Natural killer cell (primary cell): ENCODE data around the gene BCL6. TPM values are rescaled to one million over a fixed set of nuclear protein-coding genes. Genes with fewer than 3 reads are reported as not detected.

Experiments used
- ATAC-seq, 3 donors: fragments of 150-1000 bp in 2 of 3; fragments of 200-7000 bp in 1 of 3; cut with Tn5 transposase; 1 replicate in 1 of 3; 2 replicates in 2 of 3; pipeline ENCODE4 v1.10.0; 2021; ENCODE audit warnings: mild to moderate bottlenecking in 2 of 3, moderate library complexity in 2 of 3
- DNase-seq, 2 donors: peaks; one replicate each; pipeline versions ENCODE4 v3.0.0 to v3.0.0-alpha.2; 2013 to 2021; ENCODE audit warnings: mixed read lengths in 1 of 2
- H3K27ac ChIP-seq: one replicate; pipeline ENCODE4 v1.5.1; 2013; ENCODE audit warnings: mild to moderate bottlenecking, low read length
- H3K27me3 ChIP-seq: one replicate; pipeline ENCODE4 v1.6.1; 2013; ENCODE audit warnings: low read length; ENCODE audit not compliant: control insufficient read depth, insufficient read depth
- H3K36me3 ChIP-seq: one replicate; pipeline ENCODE4 v1.6.1; 2013; ENCODE audit warnings: low read length; ENCODE audit not compliant: control insufficient read depth, insufficient read depth
- H3K4me1 ChIP-seq: one replicate; pipeline ENCODE4 v1.6.1; 2013; ENCODE audit warnings: low read length; ENCODE audit not compliant: control insufficient read depth, insufficient read depth
- H3K4me3 ChIP-seq: one replicate; pipeline ENCODE4 v1.5.1; 2013; ENCODE audit warnings: low read length
- H3K9me3 ChIP-seq: one replicate; pipeline ENCODE4 v1.6.1; 2013; ENCODE audit warnings: low read length; ENCODE audit not compliant: control insufficient read depth, insufficient read depth
- H3K27ac Mint-ChIP-seq, 2 donors: one replicate each; pipeline ENCODE4 v1.8.0; 2022; ENCODE audit warnings: mild to moderate bottlenecking in 2 of 2, mixed read lengths in 2 of 2, moderate library complexity in 1 of 2
- H3K27me3 Mint-ChIP-seq, 2 donors: one replicate each; pipeline ENCODE4 v1.8.0; 2022; ENCODE audit warnings: low read depth in 2 of 2, mixed read lengths in 2 of 2
- H3K36me3 Mint-ChIP-seq: one replicate; pipeline ENCODE4 v1.8.0; 2022; ENCODE audit warnings: mixed read lengths
- H3K4me1 Mint-ChIP-seq, 2 donors: one replicate each; pipeline ENCODE4 v1.8.0; 2022; ENCODE audit warnings: mixed read lengths in 2 of 2
- H3K4me3 Mint-ChIP-seq: one replicate; pipeline ENCODE4 v1.8.0; 2022; ENCODE audit warnings: mild to moderate bottlenecking, moderate library complexity, mixed read lengths
- H3K9me3 Mint-ChIP-seq, 2 donors: one replicate each; pipeline ENCODE4 v1.8.0; 2022; ENCODE audit warnings: mixed read lengths in 2 of 2
- WGBS: methylation state at CpG from one replicate; pipeline ENCODE4 v1.1.7; 2013; ENCODE audit warnings: missing lambda C conversion rate; ENCODE audit not compliant: insufficient coverage; 5-methylcytosine and 5-hydroxymethylcytosine counted together
- intact Hi-C: fragments of 100-400 bp; cut with micrococcal nuclease; formaldehyde crosslinking; loops from one replicate; pipeline ENCODE4 v1.14.2; 2022
- total RNA-seq, 4 donors: library from RNA; stranded (reverse); fragments of 120-200 nt in 1 of 4; gene quantifications; one replicate each; pipeline versions ENCODE4 v1.2.3 to v1.2.4, GENCODE V29; 2013 to 2022
- TF ChIP-seq, protein P1 (sequence below): fragments of 200-600 bp; IDR thresholded peaks from one replicate; pipeline ENCODE4 v1.8.0; 2022; ENCODE audit warnings: antibody characterized with exemption

The BCL6 gene
- total RNA-seq, 3 donors from 2014 or later (not counting 1 experiment from before 2014, with no cell fraction given) = 41.0 to 59.0 (median 45.2) TPM

DNA sequence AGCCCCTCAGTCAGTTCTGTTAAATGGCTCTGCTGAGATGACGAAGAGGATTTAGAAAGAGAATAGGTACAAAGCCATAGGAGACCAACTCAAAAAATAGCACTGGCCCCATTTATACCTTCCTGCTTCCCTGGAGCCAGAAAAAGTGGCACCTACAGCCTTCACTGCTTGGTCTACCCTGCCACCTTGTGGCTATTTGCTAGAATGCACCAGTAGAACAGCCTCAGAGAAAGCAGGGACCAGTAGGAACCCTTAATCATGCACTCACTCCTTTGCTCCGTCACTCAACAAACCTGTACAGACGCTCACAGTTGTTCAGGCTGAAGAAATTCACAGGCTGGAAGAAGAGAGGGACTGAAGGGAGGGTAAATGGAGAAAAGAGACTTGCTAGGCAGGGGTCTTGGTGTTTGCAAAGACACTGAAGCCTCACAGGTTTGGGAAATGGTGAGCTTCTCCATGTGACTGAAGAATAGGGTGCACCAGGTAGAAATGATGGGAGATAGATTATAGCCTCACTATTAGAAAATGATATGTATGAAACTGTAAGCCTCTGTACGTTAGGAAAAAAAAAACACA lies 30.8 kb downstream of the BCL6 start:
- peaks cover 4 to 9% of the 10 kb centered on the region in 2 donors for H3K4me1 Mint-ChIP-seq
- intact Hi-C loops = loop anchor here (1.0 kb wide), 3 partner anchors 98 to 494 kb away; no protein-coding TSS in a partner anchor
- Histone ChIP-seq H3K27ac (no peak overlapping the region), H3K4me1 (no peaks in the 10 kb centered on the region), H3K27me3 (no peaks in the 10 kb centered on the region), H3K9me3 (no peaks in the 10 kb centered on the region), H3K4me3 (no peak overlapping the region), H3K36me3 (no peaks in the 10 kb centered on the region)
- TF ChIP-seq, protein P1, sequence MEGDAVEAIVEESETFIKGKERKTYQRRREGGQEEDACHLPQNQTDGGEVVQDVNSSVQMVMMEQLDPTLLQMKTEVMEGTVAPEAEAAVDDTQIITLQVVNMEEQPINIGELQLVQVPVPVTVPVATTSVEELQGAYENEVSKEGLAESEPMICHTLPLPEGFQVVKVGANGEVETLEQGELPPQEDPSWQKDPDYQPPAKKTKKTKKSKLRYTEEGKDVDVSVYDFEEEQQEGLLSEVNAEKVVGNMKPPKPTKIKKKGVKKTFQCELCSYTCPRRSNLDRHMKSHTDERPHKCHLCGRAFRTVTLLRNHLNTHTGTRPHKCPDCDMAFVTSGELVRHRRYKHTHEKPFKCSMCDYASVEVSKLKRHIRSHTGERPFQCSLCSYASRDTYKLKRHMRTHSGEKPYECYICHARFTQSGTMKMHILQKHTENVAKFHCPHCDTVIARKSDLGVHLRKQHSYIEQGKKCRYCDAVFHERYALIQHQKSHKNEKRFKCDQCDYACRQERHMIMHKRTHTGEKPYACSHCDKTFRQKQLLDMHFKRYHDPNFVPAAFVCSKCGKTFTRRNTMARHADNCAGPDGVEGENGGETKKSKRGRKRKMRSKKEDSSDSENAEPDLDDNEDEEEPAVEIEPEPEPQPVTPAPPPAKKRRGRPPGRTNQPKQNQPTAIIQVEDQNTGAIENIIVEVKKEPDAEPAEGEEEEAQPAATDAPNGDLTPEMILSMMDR = peak; percentile 95
- H3K36me3 Mint-ChIP-seq = no peaks in the 10 kb centered on the region
- H3K27me3 Mint-ChIP-seq = peaks cover 8 to 12% of the 10 kb centered on the region in 2 donors
- 22% methylated on average over 3 of the region's 4 CpGs for WGBS
- H3K27ac Mint-ChIP-seq = no peak overlapping the region
- ATAC-seq (peak; percentile 92 to 96 (median 93)), DNase-seq (peak; percentile 55 to 86)
- no peak overlapping the region for H3K4me3 Mint-ChIP-seq
- H3K9me3 Mint-ChIP-seq = no peaks in the 10 kb centered on the region

DNA sequence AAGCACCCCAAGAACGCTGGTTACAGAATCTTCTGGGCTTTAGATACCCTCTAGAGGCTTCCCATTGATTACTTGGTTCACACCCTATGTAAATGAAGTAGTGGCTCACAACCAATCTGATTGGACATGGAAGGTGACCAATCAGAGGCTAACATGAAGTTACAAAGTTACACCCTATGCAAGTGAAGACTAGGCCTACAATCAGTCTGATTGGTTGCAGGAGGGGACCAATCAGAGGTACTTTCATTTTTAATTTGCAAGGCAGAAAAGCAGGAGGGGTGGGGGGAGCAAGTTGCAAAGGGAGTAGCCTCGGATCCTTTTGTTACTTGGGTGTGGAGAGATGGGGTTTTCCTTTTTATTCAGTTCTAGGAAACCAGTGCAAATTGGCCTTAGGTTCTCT lies 31.8 kb downstream of the BCL6 start:
- Mint-ChIP-seq H3K4me1 (peaks cover 4 to 9% of the 10 kb centered on the region in 2 donors), H3K36me3 (no peaks in the 10 kb centered on the region), H3K27ac (no peak overlapping the region), H3K27me3 (peaks cover 8 to 12% of the 10 kb centered on the region in 2 donors), H3K9me3 (no peaks in the 10 kb centered on the region), H3K4me3 (no peak overlapping the region)
- intact Hi-C loops = no loop called here
- WGBS = 91% methylated on average over 2 of the region's 2 CpGs
- TF ChIP-seq, protein P1 = no peak
- Histone ChIP-seq H3K9me3 (no peaks in the 10 kb centered on the region), H3K4me1 (no peaks in the 10 kb centered on the region), H3K27ac (no peak overlapping the region), H3K4me3 (no peak overlapping the region), H3K36me3 (no peaks in the 10 kb centered on the region), H3K27me3 (no peaks in the 10 kb centered on the region)
- ATAC-seq (peak in 1 of 3 donors; percentile 59), DNase-seq (peak in 1 of 2 donors; percentile 61)

DNA sequence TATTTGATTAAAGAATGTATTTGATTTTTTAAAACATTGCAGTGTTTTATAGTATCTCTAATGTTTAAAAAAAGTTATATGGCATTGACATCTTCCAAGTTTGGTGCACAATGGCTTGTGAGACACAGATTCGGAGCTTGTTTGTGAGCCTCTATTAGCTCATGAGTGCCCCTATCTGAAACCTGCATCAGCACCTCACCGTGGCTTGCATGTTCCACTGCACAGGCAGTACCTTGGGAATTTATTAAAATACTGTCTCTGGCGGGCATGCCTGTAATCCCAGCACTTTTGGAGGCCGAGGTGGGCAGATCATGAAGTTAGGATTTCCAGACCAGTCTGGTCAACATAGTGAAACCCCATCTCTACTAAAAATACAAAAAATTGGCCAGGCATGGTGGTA lies 36.1 kb downstream of the BCL6 start:
- no peak overlapping the region for H3K4me3 Mint-ChIP-seq
- no peak overlapping the region for H3K27ac ChIP-seq
- intact Hi-C loops = no loop called here
- H3K9me3 ChIP-seq = no peaks in the 10 kb centered on the region
- H3K4me3 ChIP-seq = no peak overlapping the region
- H3K27me3 ChIP-seq = no peaks in the 10 kb centered on the region
- no peaks in the 10 kb centered on the region for H3K36me3 ChIP-seq
- DNase-seq = no peak
- H3K36me3 Mint-ChIP-seq = no peaks in the 10 kb centered on the region
- no peaks in the 10 kb centered on the region for H3K4me1 ChIP-seq
- H3K27me3 Mint-ChIP-seq = peaks cover 2 to 9% of the 10 kb centered on the region in 2 donors
- no peak overlapping the region for H3K27ac Mint-ChIP-seq
- 73% methylated on average over 4 of the region's 4 CpGs for WGBS
- H3K9me3 Mint-ChIP-seq = no peaks in the 10 kb centered on the region
- ATAC-seq = no peak
- TF ChIP-seq, protein P1 = no peak
- peaks cover 0 to 3% of the 10 kb centered on the region in 2 donors for H3K4me1 Mint-ChIP-seq

DNA sequence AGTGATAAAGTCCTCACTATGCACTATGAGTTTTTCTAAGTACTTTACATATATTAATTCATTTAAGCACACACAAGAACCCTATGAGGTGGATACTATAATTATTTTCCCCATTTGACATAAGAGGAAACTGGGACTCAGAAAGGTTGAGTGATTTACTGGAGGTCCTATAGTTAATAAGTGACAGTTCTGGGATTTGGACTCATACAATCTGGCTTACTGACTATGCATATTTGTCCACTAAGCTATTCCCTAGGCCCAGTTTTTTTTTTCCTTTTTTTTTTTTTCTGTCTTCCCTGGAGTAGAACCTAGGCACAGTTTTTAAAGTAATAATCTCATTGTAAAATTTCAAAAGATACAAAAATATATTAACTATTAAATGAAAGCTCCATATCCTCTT lies 36.6 kb downstream of the BCL6 start:
- H3K9me3 ChIP-seq = no peaks in the 10 kb centered on the region
- DNase-seq = no peak

More for the DNA sequence above, 36.6 kb downstream of the BCL6 start:
- Mint-ChIP-seq H3K27me3 (peaks cover 2 to 9% of the 10 kb centered on the region in 2 donors), H3K9me3 (no peaks in the 10 kb centered on the region), H3K4me1 (no peaks in the 10 kb centered on the region), H3K36me3 (no peaks in the 10 kb centered on the region), H3K27ac (no peak overlapping the region), H3K4me3 (no peak overlapping the region)
- ATAC-seq = no peak
- Histone ChIP-seq H3K36me3 (no peaks in the 10 kb centered on the region), H3K4me3 (no peak overlapping the region), H3K27me3 (no peaks in the 10 kb centered on the region), H3K27ac (no peak overlapping the region), H3K4me1 (no peaks in the 10 kb centered on the region)
- intact Hi-C loops = no loop called here
- TF ChIP-seq, protein P1 = no peak
